HL-60 (cell line): ENCODE results near the gene SPOCK2.

Experiments
- DNase-seq, 2 experiments: peaks; one replicate each; pipeline ENCODE4 v3.0.0-alpha.2; 2010 to 2020; ENCODE audit warnings: low read depth in 1 of 2, low spot score in 1 of 2
- H3K27ac ChIP-seq: fragments of 250-450 bp; sonication (Bioruptor Pico); replicated peaks from 2 replicates; pipeline ENCODE4 v1.5.1; 2020; ENCODE audit warnings: mild to moderate bottlenecking, moderate library complexity
- H3K27me3 ChIP-seq: fragments of 250-450 bp; sonication (Bioruptor Pico); 2 replicates; pipeline ENCODE4 v1.5.1; 2021; ENCODE audit warnings: mild to moderate bottlenecking, moderate library complexity; ENCODE audit not compliant: insufficient read depth, poor library complexity, severe bottlenecking
- H3K4me3 ChIP-seq: replicated peaks from 2 replicates; pipeline ENCODE4 v1.5.1; 2011; ENCODE audit warnings: mild to moderate bottlenecking, control low read depth, low read length; ENCODE audit not compliant: insufficient read depth
- GABPA ChIP-seq: IDR thresholded peaks from 2 replicates; pipeline ENCODE4 v1.6.1; 2012; ENCODE audit warnings: low read depth
- POLR2AphosphoS5 ChIP-seq: IDR thresholded peaks from 2 replicates; pipeline ENCODE4 v1.6.1; 2012; ENCODE audit warnings: low read depth
- SPI1 ChIP-seq: IDR thresholded peaks from 2 replicates; pipeline ENCODE4 v1.6.1; 2012; ENCODE audit warnings: low read depth, mild to moderate bottlenecking, borderline replicate concordance
- TF ChIP-seq, protein P1 (sequence below): IDR thresholded peaks from one replicate; pipeline ENCODE4 v1.5.1; 2011; ENCODE audit warnings: low read length, control low read depth, inconsistent platforms; ENCODE audit not compliant: insufficient read depth
- TF ChIP-seq, protein P2 (sequence below): IDR thresholded peaks from 2 replicates; pipeline ENCODE4 v1.6.1; 2012; ENCODE audit warnings: low read depth; ENCODE audit not compliant: insufficient replicate concordance

SPOCK2 gene

DNA sequence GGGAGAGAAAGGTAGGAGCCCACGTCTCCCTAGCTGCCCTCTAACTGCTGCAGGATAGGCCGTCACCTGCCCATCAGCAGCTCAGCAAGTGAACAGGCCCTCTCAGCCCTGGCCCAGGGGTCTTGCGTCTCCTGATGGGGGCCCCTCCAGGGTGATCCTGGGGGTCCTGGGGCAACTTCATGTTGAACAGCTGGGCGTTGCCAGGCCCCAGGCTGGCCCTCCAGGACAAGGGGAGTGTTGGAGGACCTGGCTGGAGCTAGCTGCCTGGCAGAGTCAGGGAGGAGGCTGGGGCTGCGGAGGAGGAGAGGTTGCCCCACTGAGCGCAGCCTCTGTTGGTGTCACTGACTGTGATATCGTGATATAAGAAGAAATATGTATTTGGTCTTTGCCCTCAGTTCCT lies 34.7 kb downstream of the SPOCK2 start:
- no peak overlapping the region for H3K27ac ChIP-seq

DNA sequence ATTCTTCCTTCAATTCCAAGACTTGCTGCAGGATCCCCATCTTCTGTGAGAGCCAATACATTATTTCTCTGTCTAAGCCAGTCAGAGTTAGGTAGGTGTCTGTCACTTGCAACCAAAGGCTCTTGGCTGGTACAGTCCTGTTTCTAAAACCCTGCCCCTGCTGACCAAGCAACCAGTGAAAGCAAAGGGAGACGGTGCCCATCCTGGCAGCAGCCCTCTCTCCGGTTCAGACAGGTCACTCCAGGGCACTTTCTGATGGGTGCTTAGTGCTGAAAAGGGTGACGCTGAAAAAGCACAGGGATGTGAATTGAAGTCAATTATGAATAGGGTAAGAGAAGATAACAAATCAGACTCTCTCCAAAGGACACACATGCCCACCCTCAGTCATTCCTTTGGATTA lies 37.5 kb downstream of the SPOCK2 start:
- Histone ChIP-seq H3K27ac (no peak overlapping the region), H3K4me3 (no peak overlapping the region), H3K27me3 (no peaks in the 10 kb centered on the region)
- no peak for DNase-seq
- TF ChIP-seq GABPA = no peak
- TF ChIP-seq, protein P1, sequence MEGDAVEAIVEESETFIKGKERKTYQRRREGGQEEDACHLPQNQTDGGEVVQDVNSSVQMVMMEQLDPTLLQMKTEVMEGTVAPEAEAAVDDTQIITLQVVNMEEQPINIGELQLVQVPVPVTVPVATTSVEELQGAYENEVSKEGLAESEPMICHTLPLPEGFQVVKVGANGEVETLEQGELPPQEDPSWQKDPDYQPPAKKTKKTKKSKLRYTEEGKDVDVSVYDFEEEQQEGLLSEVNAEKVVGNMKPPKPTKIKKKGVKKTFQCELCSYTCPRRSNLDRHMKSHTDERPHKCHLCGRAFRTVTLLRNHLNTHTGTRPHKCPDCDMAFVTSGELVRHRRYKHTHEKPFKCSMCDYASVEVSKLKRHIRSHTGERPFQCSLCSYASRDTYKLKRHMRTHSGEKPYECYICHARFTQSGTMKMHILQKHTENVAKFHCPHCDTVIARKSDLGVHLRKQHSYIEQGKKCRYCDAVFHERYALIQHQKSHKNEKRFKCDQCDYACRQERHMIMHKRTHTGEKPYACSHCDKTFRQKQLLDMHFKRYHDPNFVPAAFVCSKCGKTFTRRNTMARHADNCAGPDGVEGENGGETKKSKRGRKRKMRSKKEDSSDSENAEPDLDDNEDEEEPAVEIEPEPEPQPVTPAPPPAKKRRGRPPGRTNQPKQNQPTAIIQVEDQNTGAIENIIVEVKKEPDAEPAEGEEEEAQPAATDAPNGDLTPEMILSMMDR = no peak
- TF ChIP-seq POLR2AphosphoS5 = no peak
- TF ChIP-seq SPI1 = no peak
- TF ChIP-seq, protein P2, sequence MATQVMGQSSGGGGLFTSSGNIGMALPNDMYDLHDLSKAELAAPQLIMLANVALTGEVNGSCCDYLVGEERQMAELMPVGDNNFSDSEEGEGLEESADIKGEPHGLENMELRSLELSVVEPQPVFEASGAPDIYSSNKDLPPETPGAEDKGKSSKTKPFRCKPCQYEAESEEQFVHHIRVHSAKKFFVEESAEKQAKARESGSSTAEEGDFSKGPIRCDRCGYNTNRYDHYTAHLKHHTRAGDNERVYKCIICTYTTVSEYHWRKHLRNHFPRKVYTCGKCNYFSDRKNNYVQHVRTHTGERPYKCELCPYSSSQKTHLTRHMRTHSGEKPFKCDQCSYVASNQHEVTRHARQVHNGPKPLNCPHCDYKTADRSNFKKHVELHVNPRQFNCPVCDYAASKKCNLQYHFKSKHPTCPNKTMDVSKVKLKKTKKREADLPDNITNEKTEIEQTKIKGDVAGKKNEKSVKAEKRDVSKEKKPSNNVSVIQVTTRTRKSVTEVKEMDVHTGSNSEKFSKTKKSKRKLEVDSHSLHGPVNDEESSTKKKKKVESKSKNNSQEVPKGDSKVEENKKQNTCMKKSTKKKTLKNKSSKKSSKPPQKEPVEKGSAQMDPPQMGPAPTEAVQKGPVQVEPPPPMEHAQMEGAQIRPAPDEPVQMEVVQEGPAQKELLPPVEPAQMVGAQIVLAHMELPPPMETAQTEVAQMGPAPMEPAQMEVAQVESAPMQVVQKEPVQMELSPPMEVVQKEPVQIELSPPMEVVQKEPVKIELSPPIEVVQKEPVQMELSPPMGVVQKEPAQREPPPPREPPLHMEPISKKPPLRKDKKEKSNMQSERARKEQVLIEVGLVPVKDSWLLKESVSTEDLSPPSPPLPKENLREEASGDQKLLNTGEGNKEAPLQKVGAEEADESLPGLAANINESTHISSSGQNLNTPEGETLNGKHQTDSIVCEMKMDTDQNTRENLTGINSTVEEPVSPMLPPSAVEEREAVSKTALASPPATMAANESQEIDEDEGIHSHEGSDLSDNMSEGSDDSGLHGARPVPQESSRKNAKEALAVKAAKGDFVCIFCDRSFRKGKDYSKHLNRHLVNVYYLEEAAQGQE = no peak

More for the DNA sequence above, 34.7 kb downstream of the SPOCK2 start:
- TF ChIP-seq GABPA (no peak), SPI1 (no peak), POLR2AphosphoS5 (no peak)
- TF ChIP-seq, protein P2 = no peak
- TF ChIP-seq, protein P1 = no peak
- Histone ChIP-seq H3K27me3 (no peaks in the 10 kb centered on the region), H3K4me3 (no peak overlapping the region)
- no peak for DNase-seq

DNA sequence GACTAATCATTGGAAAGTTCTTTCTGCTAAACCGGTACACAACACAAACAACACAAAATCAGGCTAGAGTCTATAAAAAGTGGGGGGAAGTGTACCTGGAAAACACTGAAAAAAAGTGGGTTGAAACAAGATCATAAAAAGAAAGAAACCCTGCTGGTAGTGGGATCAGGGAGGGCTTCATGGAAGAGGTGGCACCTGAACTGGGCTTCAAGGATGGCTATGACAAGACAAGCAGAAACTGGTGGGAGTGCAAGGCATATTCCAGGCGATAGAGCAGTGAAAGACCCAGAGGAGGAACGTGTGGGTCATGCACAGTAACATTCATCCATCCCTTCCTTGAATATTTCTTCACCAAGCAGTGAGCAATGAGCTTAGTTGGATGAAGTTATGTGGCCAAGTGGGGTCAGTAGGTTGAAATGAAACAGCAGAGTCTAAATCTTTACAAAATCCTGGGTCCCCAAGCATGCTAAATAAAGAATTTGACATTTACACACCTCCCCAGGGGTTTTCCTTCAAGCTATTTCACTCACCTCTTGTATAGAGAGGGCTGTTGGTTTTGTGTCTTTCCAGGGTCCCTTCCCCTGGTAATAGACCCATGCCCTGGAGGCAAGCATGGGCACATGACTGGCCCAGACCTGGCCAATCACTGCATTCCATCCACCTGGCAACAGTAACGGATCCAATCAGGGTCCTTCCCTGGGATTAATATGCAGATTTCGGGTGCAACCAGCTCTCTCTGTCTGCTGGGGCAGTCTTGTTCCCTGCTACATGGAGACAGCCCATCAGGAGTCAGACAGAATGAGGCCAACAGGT lies 38.2 kb downstream of the SPOCK2 start:
- no peak overlapping the region for H3K4me3 ChIP-seq
- TF ChIP-seq SPI1 = no peak
- TF ChIP-seq, protein P2 = no peak
- TF ChIP-seq, protein P1 = no peak
- no peak for TF ChIP-seq POLR2AphosphoS5
- TF ChIP-seq GABPA = no peak
- no peak for DNase-seq
- H3K27me3 ChIP-seq = no peaks in the 10 kb centered on the region
- no peak overlapping the region for H3K27ac ChIP-seq
